ENCODE data around the gene CCSAP. TPM values are rescaled to one million over a fixed set of nuclear protein-coding genes. Genes with fewer than 3 reads are reported as not detected.
"Not testable (repeated sequence)": the region's sequence is repeated elsewhere in the genome, so short reads cannot be mapped to it uniquely, and the experiment has no call there.

The CCSAP gene
- total and polyA plus RNA-seq, 2 of the 13 experiments (the other 11 are each of a cell fraction or from before 2014, with no cell fraction given): 3.7 to 9.0 TPM

- H3K79me2 ChIP-seq (ENCODE audit: insufficient read depth, low read length); in situ Hi-C loops (cut with HindIII; ENCODE audit: extremely low pct_ligation_motif_present, low pct_unique_long_range_greater_than_20kb); H3K4me1 ChIP-seq (ENCODE audit: insufficient read depth, low read length); FAIRE-seq; H3K27ac ChIP-seq (ENCODE audit: extremely low read length, insufficient read depth, low read length); H3K4me2 ChIP-seq (ENCODE audit: low read depth, low read length); CTCF ChIA-PET (ENCODE audit: low intra/inter-chr PET ratio, low total read pairs); BruUV-seq (replicated peaks); DNase-seq (ENCODE audit: low spot score); H3K36me3 ChIP-seq (replicated peaks in 1 of 2; ENCODE audit: control insufficient read depth in 1 of 2, insufficient read depth in 2 of 2, low read length in 2 of 2); ATAC-seq; H4K20me1 ChIP-seq (ENCODE audit: insufficient read depth, low read length); intact Hi-C loops (cut with micrococcal nuclease; ENCODE audit: unreplicated experiment); H2AFZ ChIP-seq (ENCODE audit: low read length); H3K9me3 ChIP-seq (ENCODE audit: low read length); H3K4me3 ChIP-seq (replicated peaks in 1 of 3; ENCODE audit: insufficient read depth in 1 of 3, low read depth in 2 of 3, low read length in 3 of 3); POLR2A ChIA-PET; H3K9ac ChIP-seq (ENCODE audit: insufficient read depth, low read depth, low read length): not testable (repeated sequence)
- H3K27me3 ChIP-seq (ENCODE audit: control insufficient read depth in 1 of 2, insufficient read depth in 2 of 2, low read length in 2 of 2): peaks cover 3 to 32% of the 10 kb centered on the region in 2 experiments
- WGBS (ENCODE audit: low lambda C conversion rate): 83% methylated on average over 6 of the region's 6 CpGs
These were observed 35.2 kb upstream of the CCSAP start for GRCh38 chr1:229378035-229378434.

- H3K4me1 ChIP-seq (ENCODE audit: insufficient read depth, low read length): no peaks in the 10 kb centered on the region
- no peak overlapping the region for H3K27ac ChIP-seq (ENCODE audit: extremely low read length, insufficient read depth, low read length)
- TF ChIP-seq PCBP2 (optimal IDR thresholded peaks at IDR 0.05; ENCODE audit: low read depth, low read length, poor library complexity, severe bottlenecking) (no peak), KAT8 (CRISPR knock-in tag; IDR thresholded peaks at IDR 0.05) (no peak), KLF13 (CRISPR knock-in tag; IDR thresholded peaks at IDR 0.05) (no peak), JUN (CRISPR knock-in tag; IDR thresholded peaks at IDR 0.05) (no peak), ZNF383 (CRISPR knock-in tag; IDR thresholded peaks at IDR 0.05; ENCODE audit: borderline replicate concordance) (no peak), ZNF180 (CRISPR knock-in tag; IDR thresholded peaks at IDR 0.05; ENCODE audit: borderline replicate concordance, low read depth) (no peak), ATRX (CRISPR knock-in tag; IDR thresholded peaks at IDR 0.05; ENCODE audit: borderline replicate concordance) (no peak), SAP130 (CRISPR knock-in tag; IDR thresholded peaks at IDR 0.05; ENCODE audit: low read depth) (no peak), RXRA (CRISPR knock-in tag; IDR thresholded peaks at IDR 0.05) (no peak)
- peaks cover 3 to 34% of the 10 kb centered on the region in 2 experiments for H3K27me3 ChIP-seq (ENCODE audit: control insufficient read depth in 1 of 2, insufficient read depth in 2 of 2, low read length in 2 of 2)
- BruUV-seq (replicated peaks): no TSS peak
- H3K79me2 ChIP-seq (ENCODE audit: insufficient read depth, low read length): no peaks in the 10 kb centered on the region
- H3K4me3 ChIP-seq (replicated peaks in 1 of 3; ENCODE audit: insufficient read depth in 1 of 3, low read depth in 2 of 3, low read length in 3 of 3): no peak overlapping the region
- no peaks in the 10 kb centered on the region for H3K36me3 ChIP-seq (replicated peaks in 1 of 2; ENCODE audit: control insufficient read depth in 1 of 2, insufficient read depth in 2 of 2, low read length in 2 of 2)
- 83% methylated on average over 8 of the region's 10 CpGs for WGBS (ENCODE audit: low lambda C conversion rate)
- DNase-seq (ENCODE audit: low spot score) (no peak), ATAC-seq (no peak), FAIRE-seq (no peak)
- POLR2A ChIA-PET: no interaction called here
- H3K9me3 ChIP-seq (ENCODE audit: low read length): no peaks in the 10 kb centered on the region
- no peak overlapping the region for H3K9ac ChIP-seq (ENCODE audit: insufficient read depth, low read depth, low read length)
- no peaks in the 10 kb centered on the region for H4K20me1 ChIP-seq (ENCODE audit: insufficient read depth, low read length)
- intact Hi-C loops (cut with micrococcal nuclease; ENCODE audit: unreplicated experiment): no loop called here
- no peak overlapping the region for H2AFZ ChIP-seq (ENCODE audit: low read length)
- no peak overlapping the region for H3K4me2 ChIP-seq (ENCODE audit: low read depth, low read length)
- CTCF ChIA-PET (ENCODE audit: low intra/inter-chr PET ratio, low total read pairs): no interaction called here
- in situ Hi-C loops (cut with HindIII; ENCODE audit: extremely low pct_ligation_motif_present, low pct_unique_long_range_greater_than_20kb): no loop called here
These were observed 34.6 kb upstream of the CCSAP start for GRCh38 chr1:229377429-229377828.
